Fibroblast of skin of right biceps (primary cell): ENCODE results near the gene PIGP.
"Not testable (repeated sequence)": the region's sequence is repeated elsewhere in the genome, so short reads cannot be mapped to it uniquely, and the experiment has no call there.

Source experiments
- DNase-seq: peaks from one replicate; pipeline ENCODE4 v3.0.0-alpha.2; 2013

PIGP gene

GRCh38 chr21:37041706-37042271, 31.1 kb downstream of the PIGP start:
- DNase-seq, result no peak

GRCh38 chr21:37040212-37040611, 32.7 kb downstream of the PIGP start:
- no peak for DNase-seq

GRCh38 chr21:37039411-37040075, 33.3 kb downstream of the PIGP start:
- DNase-seq, result no peak

- DNase-seq, result no peak
Observed at GRCh38 chr21:37036177-37036576, 36.7 kb downstream of the PIGP start.

GRCh38 chr21:37034394-37034793, 38.5 kb downstream of the PIGP start:
- not testable (repeated sequence) for DNase-seq

- DNase-seq, result peak; percentile 68
Observed at GRCh38 chr21:37032877-37033471, 39.9 kb downstream of the PIGP start.

GRCh38 chr21:37032293-37032692, 40.6 kb downstream of the PIGP start:
- no peak for DNase-seq

GRCh38 chr21:37030864-37031263, 42.0 kb downstream of the PIGP start:
- DNase-seq, result no peak

- DNase-seq, result peak; percentile 18
Observed at GRCh38 chr21:37028570-37028969, 44.3 kb downstream of the PIGP start.

GRCh38 chr21:37026499-37026898, 46.4 kb downstream of the PIGP start:
- no peak for DNase-seq

- no peak for DNase-seq
Observed at GRCh38 chr21:37017951-37018679, 54.8 kb downstream of the PIGP start.
